ENCODE measurements around the gene INPP5A. TPM values are rescaled to one million over a fixed set of nuclear protein-coding genes. Genes with fewer than 3 reads are reported as not detected.

The INPP5A gene
- total and polyA plus RNA-seq, 9 of the 15 experiments (the other 6 are each of a cell fraction or from before 2014, with no cell fraction given): 0.66 to 11.6 (median 7.7) TPM

GRCh38 chr10:132729810-132730572 is 192.4 kb downstream of the INPP5A start:
- no peak overlapping the region for H3K4me3 ChIP-seq
- no peaks in the 10 kb centered on the region for H3K79me2 ChIP-seq (ENCODE audit: control insufficient read depth, insufficient read depth, low read length)
- in situ Hi-C loops (cut with MboI): loop anchor here (5.0 kb wide), 1 partner anchor 38 kb away; no protein-coding TSS in a partner anchor
- no peaks in the 10 kb centered on the region for H3K27me3 ChIP-seq (ENCODE audit: control insufficient read depth in 2 of 2, insufficient read depth in 2 of 2, low read length in 2 of 2)
- ChIA-PET POLR2A (interaction anchor here (0.6 kb wide), 1 partner anchor 767 kb away, joined by 3 read pairs; no protein-coding TSS in a partner anchor), CTCF (ENCODE audit: low intra/inter-chr PET ratio) (no interaction called here)
- peaks cover 0 to 14% of the 10 kb centered on the region in 2 experiments; a peak in 1 of 5 replicates for H3K4me1 ChIP-seq (replicated peaks in 1 of 2; ENCODE audit: control insufficient read depth in 2 of 2, insufficient read depth in 2 of 2, low read length in 2 of 2)
- no peak overlapping the region for H3K27ac ChIP-seq (ENCODE audit: extremely low read depth, low read depth, low read length)
- H3K36me3 ChIP-seq (ENCODE audit: control insufficient read depth, insufficient read depth, low read length): no peaks in the 10 kb centered on the region
- H3K9ac ChIP-seq (ENCODE audit: insufficient read depth in 1 of 2, low read depth in 2 of 2, low read length in 2 of 2): no peak overlapping the region
- no peaks in the 10 kb centered on the region for H3K9me1 ChIP-seq (ENCODE audit: control insufficient read depth, insufficient read depth, low read length)
- no peak for TF ChIP-seq FOXO4 (CRISPR knock-in tag; IDR thresholded peaks at IDR 0.05)
- no peak for TF ChIP-seq POU5F1 (IDR thresholded peaks at IDR 0.05; ENCODE audit: borderline replicate concordance, low read depth, low read length, partially characterized antibody)
- no peak for TF ChIP-seq DACH1 (IDR thresholded peaks at IDR 0.05; ENCODE audit: partially characterized antibody)
- TF ChIP-seq NFIX (CRISPR knock-in tag; IDR thresholded peaks at IDR 0.05; ENCODE audit: low read depth): no peak
- TF ChIP-seq ZNF124 (CRISPR knock-in tag; IDR thresholded peaks at IDR 0.05): no peak
- TF ChIP-seq NR2C1 (IDR thresholded peaks at IDR 0.05): no peak
- TF ChIP-seq NR2C1 (tag; IDR thresholded peaks at IDR 0.05): no peak
- TF ChIP-seq U2AF2 (optimal IDR thresholded peaks at IDR 0.05; ENCODE audit: low read depth, low read length): no peak
- no peak for TF ChIP-seq NKRF (IDR thresholded peaks at IDR 0.05; ENCODE audit: borderline replicate concordance)
- no peak for TF ChIP-seq FOXA1 (IDR thresholded peaks at IDR 0.05; ENCODE audit: borderline replicate concordance)
- no peak for TF ChIP-seq ZNF311 (CRISPR knock-in tag; IDR thresholded peaks at IDR 0.05)
- no peak for TF ChIP-seq THRB (CRISPR knock-in tag; conservative IDR thresholded peaks at IDR 0.05)
- TF ChIP-seq ZNF644 (tag; IDR thresholded peaks at IDR 0.05; ENCODE audit: low read depth): no peak
- H4K20me1 ChIP-seq (replicated peaks; ENCODE audit: control insufficient read depth, insufficient read depth, low read length): no peaks in the 10 kb centered on the region
- no peak for ATAC-seq
- WGBS (ENCODE audit: insufficient coverage, low coverage, missing lambda C conversion rate): 57% methylated on average over 11 of the region's 29 CpGs
- H3K9me3 ChIP-seq (replicated peaks; ENCODE audit: control insufficient read depth, insufficient read depth, low read depth, low read length): no peaks in the 10 kb centered on the region
- no peak overlapping the region for H3K4me2 ChIP-seq (ENCODE audit: insufficient read depth, low read length)
- no peak for DNase-seq (ENCODE audit: extremely low read depth in 1 of 4, low spot score in 3 of 4)
- intact Hi-C loops (cut with micrococcal nuclease): no loop called here
- H2AFZ ChIP-seq (ENCODE audit: low read depth, low read length): no peak overlapping the region
- BruUV-seq (replicated peaks): no TSS peak
- FAIRE-seq: no peak

Data from K562 (cell line).